ACC112 (cell line): ENCODE data around the gene FES.

ENCODE experiments used
- H2AFZ ChIP-seq: fragments of 200-600 bp; sonication (generic); one replicate; pipeline ENCODE4 v1.6.0; 2017; ENCODE audit warnings: antibody characterized with exemption, low read length; ENCODE audit not compliant: unreplicated experiment
- H3K27ac ChIP-seq: fragments of 200-600 bp; sonication (generic); 2 replicates; pipeline ENCODE4 v1.5.1; 2014; ENCODE audit warnings: low read depth, mild to moderate bottlenecking, antibody characterized with exemption, low read length, moderate library complexity
- H3K27me3 ChIP-seq: fragments of 200-600 bp; sonication (generic); 2 replicates; pipeline ENCODE4 v1.6.1; 2014; ENCODE audit warnings: mild to moderate bottlenecking, antibody characterized with exemption, low read length, moderate library complexity, mixed read lengths; ENCODE audit not compliant: insufficient read depth
- H3K36me3 ChIP-seq: fragments of 200-600 bp; sonication (generic); 2 replicates; pipeline ENCODE4 v1.6.1; 2016; ENCODE audit warnings: mild to moderate bottlenecking, antibody characterized with exemption, low read length, moderate library complexity, mixed read lengths; ENCODE audit not compliant: insufficient read depth
- H3K4me1 ChIP-seq: fragments of 200-600 bp; sonication (generic); one replicate; pipeline ENCODE4 v1.6.1; 2016; ENCODE audit warnings: low read length, mixed read lengths; ENCODE audit not compliant: insufficient read depth, unreplicated experiment, control insufficient read depth
- H3K4me3 ChIP-seq: fragments of 200-600 bp; sonication (generic); 2 replicates; pipeline ENCODE4 v1.5.1; 2014; ENCODE audit warnings: mild to moderate bottlenecking, low read depth, low read length
- H3K79me2 ChIP-seq: fragments of 200-600 bp; sonication (generic); one replicate; pipeline ENCODE4 v1.6.0; 2016; ENCODE audit warnings: low read length; ENCODE audit not compliant: control insufficient read depth, unreplicated experiment, insufficient read depth

Gene FES

DNA sequence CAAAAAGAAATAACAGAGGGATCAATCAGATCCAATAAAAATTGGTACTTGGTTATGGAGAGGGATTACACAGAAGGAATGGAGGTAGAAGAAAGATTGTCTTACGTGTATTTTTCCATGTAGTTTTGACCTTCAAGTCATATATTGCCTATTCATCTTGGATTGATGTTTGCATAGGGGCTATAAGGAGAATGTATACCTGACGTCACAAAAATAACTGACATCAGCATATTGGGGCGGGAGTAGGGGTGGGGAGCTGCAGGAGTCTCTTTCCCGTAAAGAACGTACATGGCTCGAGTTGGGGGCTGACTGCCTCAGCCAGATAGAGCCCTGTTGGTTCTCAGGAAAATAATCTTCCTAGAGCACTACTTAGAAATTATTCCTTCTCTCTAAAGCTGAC lies 21.8 kb upstream of the FES start:
- no peak overlapping the region for H3K27ac ChIP-seq
- H3K27me3 ChIP-seq, result no peaks in the 10 kb centered on the region
- H3K4me1 ChIP-seq, result peaks cover 14% of the 10 kb centered on the region
- H3K79me2 ChIP-seq, result no peaks in the 10 kb centered on the region
- no peak overlapping the region for H2AFZ ChIP-seq
- H3K36me3 ChIP-seq, result no peaks in the 10 kb centered on the region
- no peak overlapping the region for H3K4me3 ChIP-seq

DNA sequence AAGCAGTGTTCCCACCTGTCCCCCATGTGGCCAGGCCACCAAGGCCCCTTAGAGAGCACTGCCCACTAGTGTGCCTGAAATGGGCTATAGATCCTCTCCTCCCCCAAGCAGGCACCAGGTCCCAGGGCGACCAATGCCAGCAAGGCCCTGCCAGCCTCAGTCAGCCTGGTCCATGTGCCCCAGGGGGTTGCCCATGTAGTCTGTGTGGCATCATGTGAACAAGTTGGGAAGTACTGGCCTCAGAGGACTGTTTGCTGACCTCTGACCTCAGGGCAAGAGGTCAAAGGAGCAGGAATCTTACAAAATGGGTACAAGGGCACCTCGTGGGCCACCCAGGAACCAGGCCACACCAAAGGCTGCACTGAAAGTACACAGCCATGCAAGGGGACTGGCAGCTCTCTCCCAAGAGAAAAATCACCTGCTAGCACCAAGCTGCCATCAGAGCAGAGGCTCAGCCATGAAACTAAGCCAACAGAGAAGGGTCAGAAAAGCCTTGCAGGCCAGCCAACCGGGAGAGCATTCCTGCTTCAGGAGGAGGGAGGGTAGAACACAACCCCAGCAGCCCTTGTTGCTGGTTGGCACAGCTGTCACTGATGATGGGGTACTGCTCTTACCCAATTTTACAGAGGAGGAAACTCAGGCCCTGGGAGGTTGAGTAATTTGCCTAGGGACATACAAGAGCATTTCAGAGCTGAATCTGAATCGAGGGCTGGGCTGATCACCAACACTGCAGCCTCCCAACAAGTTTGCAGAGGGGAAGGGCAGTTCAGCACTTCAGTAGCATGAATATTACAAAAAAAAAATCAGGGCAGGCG lies 21.1 kb upstream of the FES start:
- Histone ChIP-seq H2AFZ (no peak overlapping the region), H3K4me1 (peaks cover 17% of the 10 kb centered on the region), H3K4me3 (no peak overlapping the region), H3K36me3 (no peaks in the 10 kb centered on the region), H3K27ac (no peak overlapping the region), H3K27me3 (no peaks in the 10 kb centered on the region), H3K79me2 (no peaks in the 10 kb centered on the region)

DNA sequence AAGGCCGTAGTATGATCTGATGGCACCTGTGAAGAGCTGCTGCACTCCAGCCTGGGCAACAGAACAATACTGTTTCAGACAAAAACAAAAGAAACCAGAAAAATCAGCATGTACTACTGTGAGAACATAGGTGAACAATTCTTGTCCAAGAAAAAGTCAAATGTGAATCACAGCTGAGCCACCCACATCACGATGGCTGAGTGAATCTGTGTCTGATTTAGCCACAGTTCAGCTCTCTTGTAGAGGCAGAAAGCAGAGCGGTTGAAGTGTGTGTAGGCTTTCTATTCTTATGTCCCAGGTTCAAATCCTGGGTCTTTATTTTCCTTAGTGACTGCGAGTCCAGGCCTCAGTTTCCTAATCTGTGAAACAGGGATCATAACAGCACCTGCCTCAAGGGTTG lies 20.3 kb upstream of the FES start:
- Histone ChIP-seq H3K79me2 (no peaks in the 10 kb centered on the region), H3K36me3 (no peaks in the 10 kb centered on the region), H3K27ac (no peak overlapping the region), H2AFZ (no peak overlapping the region), H3K27me3 (no peaks in the 10 kb centered on the region), H3K4me3 (no peak overlapping the region), H3K4me1 (peaks cover 25% of the 10 kb centered on the region)

DNA sequence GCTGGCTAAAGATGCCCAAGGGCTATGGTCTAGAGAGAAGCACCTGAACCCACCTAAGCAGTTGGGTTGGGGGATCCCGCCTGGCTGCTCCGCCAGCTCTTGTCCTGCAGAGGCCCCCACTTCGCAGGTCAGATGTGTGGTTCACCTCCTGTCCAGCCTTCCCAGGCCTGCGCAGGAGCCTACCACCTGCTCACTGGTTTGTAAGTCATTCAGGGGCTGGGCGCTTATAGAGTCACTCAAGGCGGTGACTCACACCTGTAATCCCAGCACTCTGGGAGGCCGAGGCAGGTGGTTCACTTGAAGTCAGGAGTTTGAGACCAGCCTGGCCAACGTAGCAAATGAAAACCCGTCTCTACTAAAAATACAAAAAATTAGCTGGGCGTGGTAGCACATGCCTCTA lies 19.8 kb upstream of the FES start:
- no peaks in the 10 kb centered on the region for H3K27me3 ChIP-seq
- no peak overlapping the region for H2AFZ ChIP-seq
- H3K4me3 ChIP-seq, result no peak overlapping the region
- H3K79me2 ChIP-seq, result no peaks in the 10 kb centered on the region
- H3K36me3 ChIP-seq, result no peaks in the 10 kb centered on the region
- H3K27ac ChIP-seq, result no peak overlapping the region
- peaks cover 26% of the 10 kb centered on the region for H3K4me1 ChIP-seq

DNA sequence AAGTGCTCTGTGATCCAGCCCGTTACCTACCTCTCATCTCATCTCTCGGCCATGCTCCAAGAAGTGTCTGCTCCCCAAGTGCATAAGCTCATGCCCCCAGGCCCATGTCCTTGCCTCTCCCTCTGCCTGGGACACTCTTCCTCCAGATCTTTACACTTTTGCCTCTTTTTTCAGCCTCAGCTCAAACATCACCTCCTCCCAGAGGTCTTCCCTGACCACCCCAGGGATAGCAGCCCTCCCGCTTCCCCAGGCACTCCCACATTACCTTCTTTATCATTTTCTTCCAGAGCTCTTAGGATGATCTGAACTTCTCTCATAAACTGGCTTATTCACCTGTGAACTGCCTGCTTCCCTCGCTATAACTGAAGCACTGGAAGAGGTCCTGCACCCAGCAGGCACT lies 18.6 kb upstream of the FES start:
- H3K27me3 ChIP-seq, result no peaks in the 10 kb centered on the region

DNA sequence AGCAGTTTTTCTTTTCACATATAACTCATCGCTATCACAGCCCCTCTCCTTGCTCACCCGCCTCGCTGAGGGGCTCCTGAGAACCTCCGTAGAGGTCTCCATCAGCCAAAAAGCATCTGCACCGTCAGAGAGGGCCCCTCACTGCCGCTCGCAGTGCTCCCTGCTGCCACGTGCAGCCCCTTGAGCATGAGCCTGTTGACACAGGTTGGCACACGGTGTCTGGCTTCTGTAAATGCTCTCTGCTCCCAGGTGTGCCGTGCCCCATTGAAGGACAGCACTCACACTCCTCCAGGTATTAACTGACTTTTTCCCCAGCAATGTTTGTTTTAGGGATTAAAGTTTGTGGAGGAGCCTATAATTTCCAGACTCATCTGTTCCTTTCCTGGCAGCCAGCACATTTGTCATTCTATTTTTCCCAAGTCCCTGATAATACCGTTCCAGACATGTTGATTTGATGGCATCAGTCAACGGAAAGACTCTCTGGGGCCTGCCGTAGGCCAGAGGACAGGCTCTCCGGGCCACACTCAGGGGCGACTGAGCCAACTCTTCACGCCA lies 18.1 kb upstream of the FES start:
- H3K27ac ChIP-seq, result no peak overlapping the region

More for the DNA sequence above, 18.6 kb upstream of the FES start:
- no peaks in the 10 kb centered on the region for H3K36me3 ChIP-seq
- no peak overlapping the region for H3K4me3 ChIP-seq
- no peak overlapping the region for H3K27ac ChIP-seq
- peaks cover 32% of the 10 kb centered on the region for H3K4me1 ChIP-seq
- H3K79me2 ChIP-seq, result peaks cover 6% of the 10 kb centered on the region
- H2AFZ ChIP-seq, result no peak overlapping the region

DNA sequence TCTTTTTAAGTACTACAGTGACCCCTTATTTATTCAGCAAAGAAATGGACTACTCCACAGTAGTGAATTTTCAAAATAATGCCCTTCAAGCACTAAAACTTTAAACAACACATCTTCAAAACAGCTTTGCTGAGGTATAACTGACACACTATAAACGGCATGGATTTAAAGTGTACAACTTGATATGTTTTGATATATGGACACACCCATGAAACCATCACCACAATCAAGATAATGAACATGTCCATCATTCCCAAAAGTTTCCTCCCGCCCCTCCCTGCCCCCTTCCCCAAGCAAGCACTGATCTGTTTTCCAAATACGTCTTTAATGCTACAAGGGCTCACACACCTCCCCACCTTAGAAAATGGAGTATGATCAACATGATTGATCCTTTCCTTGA lies 17.5 kb upstream of the FES start:
- H3K36me3 ChIP-seq, result no peaks in the 10 kb centered on the region
- H3K27me3 ChIP-seq, result no peaks in the 10 kb centered on the region
- peaks cover 16% of the 10 kb centered on the region for H3K79me2 ChIP-seq
- no peak overlapping the region for H3K27ac ChIP-seq
- no peak overlapping the region for H2AFZ ChIP-seq
- peaks cover 32% of the 10 kb centered on the region for H3K4me1 ChIP-seq
- no peak overlapping the region for H3K4me3 ChIP-seq

More for the DNA sequence above, 18.1 kb upstream of the FES start:
- Histone ChIP-seq H3K36me3 (no peaks in the 10 kb centered on the region), H3K27me3 (no peaks in the 10 kb centered on the region), H3K79me2 (peaks cover 11% of the 10 kb centered on the region), H3K4me3 (no peak overlapping the region), H3K4me1 (peaks cover 32% of the 10 kb centered on the region), H2AFZ (no peak overlapping the region)

DNA sequence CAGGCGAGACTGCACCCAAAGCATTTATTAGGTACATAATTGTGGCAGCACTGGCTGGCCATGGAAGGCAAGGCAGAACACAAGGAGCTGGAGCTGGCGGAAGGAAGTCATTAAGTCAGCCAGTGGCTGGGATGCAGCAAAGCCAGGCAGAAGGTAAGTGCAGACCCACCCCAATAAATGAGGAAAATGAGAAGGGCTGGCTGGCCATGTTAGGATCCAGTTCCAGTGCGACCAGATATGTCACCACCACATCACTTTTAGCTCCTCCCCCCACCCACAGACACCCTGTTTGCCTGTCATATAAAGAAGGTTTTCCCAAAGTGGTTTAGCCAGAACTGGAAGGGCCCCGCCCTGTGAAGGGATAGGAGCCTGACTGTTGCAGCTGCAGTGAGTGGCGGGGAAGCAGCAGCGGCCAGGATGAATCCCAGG lies 16.0 kb upstream of the FES start, which contains the start of gene FURIN:
TSS of gene FURIN (plus strand) at position 328 of the 429 bp plus-strand sequence. CDS start 7,153 bp downstream, outside the sequence.
- H3K79me2 ChIP-seq, result peaks cover 30% of the 10 kb centered on the region
- peak within 1 kb of the TSS; percentile 1 for H2AFZ ChIP-seq
- no peaks in the 10 kb centered on the region for H3K36me3 ChIP-seq
- H3K27me3 ChIP-seq, result no peaks in the 10 kb centered on the region
- H3K4me3 ChIP-seq, result no peak within 1 kb of the TSS
- H3K27ac ChIP-seq, result peak within 1 kb of the TSS; percentile 77
- H3K4me1 ChIP-seq, result peaks cover 41% of the 10 kb centered on the region

DNA sequence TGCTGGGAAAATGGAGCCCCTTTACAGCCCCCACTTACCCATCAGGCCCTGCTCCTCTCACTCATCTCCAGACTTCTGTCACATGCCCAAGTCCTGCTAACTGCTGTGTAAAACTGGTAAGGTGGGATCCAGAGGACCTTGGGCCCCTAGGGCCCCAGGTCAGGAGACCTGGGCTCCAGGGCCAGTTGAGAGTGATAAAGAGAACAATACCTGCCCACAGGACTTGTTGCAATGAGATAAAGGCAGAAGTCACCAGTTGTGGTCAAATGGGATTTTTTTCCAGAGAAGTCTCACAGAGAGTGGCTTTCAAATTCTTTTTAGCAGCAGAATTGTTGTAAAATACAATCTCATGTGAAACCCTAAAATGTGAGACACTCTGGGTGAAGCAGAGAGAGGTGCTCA lies 15.2 kb upstream of the FES start:
- H3K27me3 ChIP-seq, result no peaks in the 10 kb centered on the region
- peaks cover 45% of the 10 kb centered on the region for H3K4me1 ChIP-seq
- H3K79me2 ChIP-seq, result peaks cover 39% of the 10 kb centered on the region
- peak overlapping the region; percentile 77 for H3K27ac ChIP-seq
- no peak overlapping the region for H3K4me3 ChIP-seq
- H3K36me3 ChIP-seq, result no peaks in the 10 kb centered on the region
- peak overlapping the region; percentile 1 for H2AFZ ChIP-seq

DNA sequence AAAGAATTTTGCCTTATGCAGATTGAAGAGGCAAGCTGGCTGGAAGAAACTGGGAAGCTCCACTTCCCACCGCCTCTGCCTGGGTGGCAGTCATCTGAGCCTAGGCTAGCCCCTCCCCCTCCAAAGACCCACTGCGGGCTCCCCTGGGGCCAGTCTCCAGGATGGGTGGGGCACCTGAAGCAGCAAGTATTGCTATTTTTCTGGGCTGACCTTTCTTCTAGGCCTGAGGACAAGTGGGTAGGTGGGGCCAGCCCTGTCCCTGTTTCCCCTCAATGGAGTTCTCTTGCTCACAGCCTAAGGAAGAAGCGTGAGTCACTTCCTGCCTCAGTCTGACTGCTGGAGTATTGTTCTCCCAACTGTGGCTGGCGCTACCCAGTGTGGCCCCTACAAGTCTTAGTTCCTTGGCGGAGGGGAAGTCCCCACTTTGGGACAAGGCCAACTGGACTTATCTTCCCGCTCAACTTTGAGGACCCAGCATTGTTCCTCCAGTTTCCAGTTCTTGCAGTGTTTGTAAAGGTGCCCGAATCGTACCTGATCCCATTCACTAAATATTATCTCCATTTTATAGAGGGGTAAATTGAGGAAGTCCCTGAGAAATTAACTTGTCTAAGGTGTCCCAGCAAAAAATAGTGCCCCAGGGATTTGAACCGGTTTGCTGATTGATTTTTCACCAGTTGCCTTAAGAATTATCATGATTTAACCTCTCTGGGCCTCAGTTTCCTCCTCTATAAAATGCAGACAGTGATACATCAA lies 14.5 kb upstream of the FES start:
- Histone ChIP-seq H3K27ac (peak overlapping the region; percentile 77), H3K36me3 (no peaks in the 10 kb centered on the region), H3K4me3 (peak overlapping the region; percentile 85), H3K79me2 (peaks cover 44% of the 10 kb centered on the region), H3K27me3 (no peaks in the 10 kb centered on the region), H2AFZ (peak overlapping the region; percentile 1), H3K4me1 (peaks cover 48% of the 10 kb centered on the region)
